ENCODE measurements around the gene STIM1.
A peak's percentile ranks its signal among the peaks of the same experiment; 100 is the strongest.
"Not testable (repeated sequence)": the region's sequence is repeated elsewhere in the genome, so short reads cannot be mapped to it uniquely, and the experiment has no call there.

STIM1 gene

GRCh38 chr11:4040461-4040860 is 185.0 kb downstream of the STIM1 start:
- no peak for DNase-seq

GRCh38 chr11:4041731-4042391 is 186.4 kb downstream of the STIM1 start:
- DNase-seq: no peak

- no peak for DNase-seq
These were observed 189.6 kb downstream of the STIM1 start for GRCh38 chr11:4044976-4045646.

- DNase-seq: peak; percentile 43
These were observed 192.9 kb downstream of the STIM1 start for GRCh38 chr11:4048340-4048739.

GRCh38 chr11:4049006-4049405 is 193.5 kb downstream of the STIM1 start:
- peak; percentile 97 for DNase-seq

GRCh38 chr11:4050138-4050537 is 194.7 kb downstream of the STIM1 start:
- peak; percentile 19 for DNase-seq

- not testable (repeated sequence) for DNase-seq
These were observed 197.7 kb downstream of the STIM1 start for GRCh38 chr11:4053200-4053599.

GRCh38 chr11:4054643-4055042 is 199.2 kb downstream of the STIM1 start:
- no peak for DNase-seq

GRCh38 chr11:4059424-4059823 is 204.0 kb downstream of the STIM1 start:
- DNase-seq: no peak

- DNase-seq: no peak
These were observed 204.9 kb downstream of the STIM1 start for GRCh38 chr11:4060182-4060923.

GRCh38 chr11:4061700-4062099 is 206.2 kb downstream of the STIM1 start:
- no peak for DNase-seq

GRCh38 chr11:4063348-4063747 is 207.9 kb downstream of the STIM1 start:
- DNase-seq: no peak

GRCh38 chr11:4064278-4064955 is 209.0 kb downstream of the STIM1 start:
- DNase-seq: no peak

GRCh38 chr11:4065086-4065485 is 209.6 kb downstream of the STIM1 start:
- DNase-seq: no peak

GRCh38 chr11:4065601-4066377 is 210.3 kb downstream of the STIM1 start:
- no peak for DNase-seq

- DNase-seq: peak; percentile 55
These were observed 211.4 kb downstream of the STIM1 start for GRCh38 chr11:4066910-4067309.

GRCh38 chr11:4068962-4069361 is 213.5 kb downstream of the STIM1 start:
- no peak for DNase-seq

- DNase-seq: no peak
These were observed 215.9 kb downstream of the STIM1 start for GRCh38 chr11:4071325-4071724.

GRCh38 chr11:4071914-4072313 is 216.4 kb downstream of the STIM1 start:
- DNase-seq: no peak

GRCh38 chr11:4072668-4073285 is 217.3 kb downstream of the STIM1 start:
- DNase-seq: peak; percentile 73

- DNase-seq: no peak
These were observed 218.8 kb downstream of the STIM1 start for GRCh38 chr11:4074266-4074665.

GRCh38 chr11:4076774-4077173 is 221.3 kb downstream of the STIM1 start:
- DNase-seq: no peak

Measured in inflammatory macrophage treated with lipopolysaccharide for 4 hours (primary cell).